WTC11 (cell line): ENCODE results near the gene RBBP7. TPM values are rescaled to one million over a fixed set of nuclear protein-coding genes. Genes with fewer than 3 reads are reported as not detected.

Experiments used
- ATAC-seq: fragments of 200-7000 bp; cut with Tn5 transposase; 2 replicates; pipeline ENCODE4 v1.10.0; 2021; ENCODE audit warnings: mild to moderate bottlenecking, moderate library complexity
- CTCF ChIA-PET: fragments of 300-600 bp; sonication (Branson Sonifier 250); formaldehyde crosslinking; loops from one replicate; lab custom pipeline; 2021; ENCODE audit warnings: antibody characterized with exemption; lab: Charles Lee
- POLR2A ChIA-PET: fragments of 350-600 bp; sonication (Branson Sonifier 250); formaldehyde crosslinking; loops from one replicate; lab custom pipeline; 2021; ENCODE audit warnings: antibody characterized with exemption; lab: Charles Lee
- DNase-seq: peaks from one replicate; pipeline ENCODE4 v3.0.0; 2021; ENCODE audit warnings: low spot score
- H3K27ac Mint-ChIP-seq: 2 replicates; pipeline ENCODE4 v1.8.0; 2021; ENCODE audit warnings: mixed read lengths
- H3K27me3 Mint-ChIP-seq: 2 replicates; pipeline ENCODE4 v1.8.0; 2021; ENCODE audit warnings: low read depth, mild to moderate bottlenecking, moderate library complexity, mixed read lengths
- H3K36me3 Mint-ChIP-seq: 2 replicates; pipeline ENCODE4 v1.8.0; 2021; ENCODE audit warnings: mixed read lengths
- H3K4me1 Mint-ChIP-seq: 2 replicates; pipeline ENCODE4 v1.8.0; 2022; ENCODE audit warnings: mixed read lengths
- H3K4me3 Mint-ChIP-seq: 2 replicates; pipeline ENCODE4 v1.8.0; 2021; ENCODE audit warnings: mild to moderate bottlenecking, moderate library complexity, mixed read lengths
- H3K9me3 Mint-ChIP-seq: 2 replicates; pipeline ENCODE4 v1.8.0; 2021; ENCODE audit warnings: mixed read lengths
- CBFB ChIP-seq: sonication (generic); formaldehyde crosslinking; IDR thresholded peaks from 2 replicates; pipeline ENCODE4 v1.8.1; 2022; ENCODE audit warnings: mild to moderate bottlenecking, low read depth, missing genetic modification reagents
- CREB1 ChIP-seq: sonication (generic); formaldehyde crosslinking; IDR thresholded peaks from 2 replicates; pipeline ENCODE4 v1.8.0; 2023; ENCODE audit warnings: mild to moderate bottlenecking, missing genetic modification reagents
- EMX1 ChIP-seq: fragments of 250-450 bp; sonication (Bioruptor Pico); IDR thresholded peaks from 2 replicates; pipeline ENCODE4 v1.8.0; 2021; ENCODE audit warnings: mild to moderate bottlenecking
- IRF2 ChIP-seq: sonication (generic); formaldehyde crosslinking; IDR thresholded peaks from 2 replicates; pipeline ENCODE4 v1.8.0; 2022; ENCODE audit warnings: low read depth, missing genetic modification reagents, borderline replicate concordance
- NFATC4 ChIP-seq: fragments of 250-450 bp; sonication (Bioruptor Pico); IDR thresholded peaks from 2 replicates; pipeline ENCODE4 v1.9.0; 2021; ENCODE audit warnings: mild to moderate bottlenecking
- OVOL2 ChIP-seq: fragments of 250-450 bp; sonication (Bioruptor Pico); IDR thresholded peaks from 2 replicates; pipeline ENCODE4 v1.9.0; 2021; ENCODE audit warnings: mild to moderate bottlenecking, borderline replicate concordance
- RORB ChIP-seq: fragments of 250-450 bp; sonication (Bioruptor Pico); IDR thresholded peaks from 2 replicates; pipeline ENCODE4 v1.9.0; 2021; ENCODE audit warnings: mild to moderate bottlenecking
- SP1 ChIP-seq: sonication (generic); formaldehyde crosslinking; conservative IDR thresholded peaks from 2 replicates; pipeline ENCODE4 v1.8.1; 2022; ENCODE audit warnings: missing genetic modification reagents
- TP53 ChIP-seq: sonication (generic); formaldehyde crosslinking; IDR thresholded peaks from 2 replicates; pipeline ENCODE4 v1.8.1; 2023; ENCODE audit warnings: mild to moderate bottlenecking, missing genetic modification reagents
- total RNA-seq: library from RNA; stranded (reverse); gene quantifications from 3 replicates; pipeline ENCODE4 v1.2.3, GENCODE V29; 2021
- TF ChIP-seq, protein P1 (sequence below): fragments of 250-450 bp; sonication (Bioruptor Pico); IDR thresholded peaks from 2 replicates; pipeline ENCODE4 v1.9.0; 2021; ENCODE audit warnings: mild to moderate bottlenecking
- TF ChIP-seq, protein P2 (sequence below): sonication (generic); formaldehyde crosslinking; IDR thresholded peaks from 2 replicates; pipeline ENCODE4 v1.8.0; 2022; ENCODE audit warnings: mild to moderate bottlenecking, missing genetic modification reagents
- TF ChIP-seq, protein P3 (sequence below): fragments of 250-450 bp; sonication (Bioruptor Pico); IDR thresholded peaks from 2 replicates; pipeline ENCODE4 v1.8.0; 2021; ENCODE audit warnings: mild to moderate bottlenecking
- TF ChIP-seq, protein P4 (sequence below): sonication (generic); formaldehyde crosslinking; IDR thresholded peaks from 2 replicates; pipeline ENCODE4 v1.8.1; 2023; ENCODE audit warnings: mild to moderate bottlenecking, missing genetic modification reagents, borderline replicate concordance
- TF ChIP-seq, protein P5 (sequence below): sonication (generic); formaldehyde crosslinking; IDR thresholded peaks from 2 replicates; pipeline ENCODE4 v1.8.1; 2022; ENCODE audit warnings: missing genetic modification reagents, borderline replicate concordance
- TF ChIP-seq, protein P6 (sequence below): sonication (generic); formaldehyde crosslinking; conservative IDR thresholded peaks from 2 replicates; pipeline ENCODE4 v1.8.1; 2022; ENCODE audit warnings: mild to moderate bottlenecking, missing genetic modification reagents

Gene RBBP7
- total RNA-seq, 1 experiment from 2014 or later, result 120 TPM

DNA sequence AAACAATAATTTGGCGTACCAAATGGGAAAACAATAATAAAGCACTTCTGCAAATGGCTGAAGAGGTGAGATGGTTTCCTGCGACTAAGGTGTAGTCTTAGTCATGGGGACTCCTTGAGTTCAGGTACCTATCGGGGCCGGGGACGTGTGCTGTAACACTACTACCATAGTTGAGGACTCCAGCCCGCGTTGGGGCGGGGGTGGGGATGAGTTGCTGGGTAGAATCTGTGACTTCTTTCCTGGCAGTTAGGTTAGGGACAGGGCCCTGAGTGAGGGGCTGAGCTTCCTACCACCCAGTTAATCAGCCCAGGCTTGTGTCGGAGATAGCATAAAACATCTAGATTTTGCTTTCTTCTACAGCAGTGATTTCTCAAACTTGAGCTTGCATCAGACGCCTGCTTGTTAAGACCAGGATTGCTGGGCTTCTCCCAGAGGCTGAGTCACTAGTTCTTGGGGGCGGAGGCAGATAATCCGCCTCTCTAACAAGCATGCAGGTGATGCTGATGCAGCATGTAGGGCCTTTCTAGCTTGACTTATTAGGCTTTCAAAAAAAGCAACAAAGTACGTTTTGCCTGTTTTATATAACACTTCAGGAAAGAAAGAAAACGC, 30.2 kb downstream of the RBBP7 start:
- DNase-seq, result no peak
- peaks cover 41% of the 10 kb centered on the region for H3K36me3 Mint-ChIP-seq
- TF ChIP-seq OVOL2 (CRISPR knock-in tag) (no peak), RORB (CRISPR knock-in tag) (no peak)
- TF ChIP-seq, protein P1, sequence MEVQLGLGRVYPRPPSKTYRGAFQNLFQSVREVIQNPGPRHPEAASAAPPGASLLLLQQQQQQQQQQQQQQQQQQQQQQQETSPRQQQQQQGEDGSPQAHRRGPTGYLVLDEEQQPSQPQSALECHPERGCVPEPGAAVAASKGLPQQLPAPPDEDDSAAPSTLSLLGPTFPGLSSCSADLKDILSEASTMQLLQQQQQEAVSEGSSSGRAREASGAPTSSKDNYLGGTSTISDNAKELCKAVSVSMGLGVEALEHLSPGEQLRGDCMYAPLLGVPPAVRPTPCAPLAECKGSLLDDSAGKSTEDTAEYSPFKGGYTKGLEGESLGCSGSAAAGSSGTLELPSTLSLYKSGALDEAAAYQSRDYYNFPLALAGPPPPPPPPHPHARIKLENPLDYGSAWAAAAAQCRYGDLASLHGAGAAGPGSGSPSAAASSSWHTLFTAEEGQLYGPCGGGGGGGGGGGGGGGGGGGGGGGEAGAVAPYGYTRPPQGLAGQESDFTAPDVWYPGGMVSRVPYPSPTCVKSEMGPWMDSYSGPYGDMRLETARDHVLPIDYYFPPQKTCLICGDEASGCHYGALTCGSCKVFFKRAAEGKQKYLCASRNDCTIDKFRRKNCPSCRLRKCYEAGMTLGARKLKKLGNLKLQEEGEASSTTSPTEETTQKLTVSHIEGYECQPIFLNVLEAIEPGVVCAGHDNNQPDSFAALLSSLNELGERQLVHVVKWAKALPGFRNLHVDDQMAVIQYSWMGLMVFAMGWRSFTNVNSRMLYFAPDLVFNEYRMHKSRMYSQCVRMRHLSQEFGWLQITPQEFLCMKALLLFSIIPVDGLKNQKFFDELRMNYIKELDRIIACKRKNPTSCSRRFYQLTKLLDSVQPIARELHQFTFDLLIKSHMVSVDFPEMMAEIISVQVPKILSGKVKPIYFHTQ (CRISPR knock-in tag), result no peak
- TF ChIP-seq, protein P2, sequence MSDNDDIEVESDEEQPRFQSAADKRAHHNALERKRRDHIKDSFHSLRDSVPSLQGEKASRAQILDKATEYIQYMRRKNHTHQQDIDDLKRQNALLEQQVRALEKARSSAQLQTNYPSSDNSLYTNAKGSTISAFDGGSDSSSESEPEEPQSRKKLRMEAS (CRISPR knock-in tag), result no peak
- TF ChIP-seq, all 79 proteins: peak for 0
- Mint-ChIP-seq H3K4me1 (peaks cover 54% of the 10 kb centered on the region), H3K9me3 (no peaks in the 10 kb centered on the region), H3K27ac (peak overlapping the region; percentile 19; the same call in 1 of the 2 replicates), H3K27me3 (no peaks in the 10 kb centered on the region), H3K4me3 (no peak overlapping the region)
- POLR2A ChIA-PET, result interaction anchor here (0.8 kb wide), 1 partner anchor 16 kb away, joined by 3 read pairs; no protein-coding TSS in a partner anchor
- CTCF ChIA-PET, result interaction anchor here (1.9 kb wide), 1 partner anchor 53 kb away, joined by 5 read pairs; no protein-coding TSS in a partner anchor
- ATAC-seq, result peak; percentile 10; the same call in 1 of the 2 replicates

DNA sequence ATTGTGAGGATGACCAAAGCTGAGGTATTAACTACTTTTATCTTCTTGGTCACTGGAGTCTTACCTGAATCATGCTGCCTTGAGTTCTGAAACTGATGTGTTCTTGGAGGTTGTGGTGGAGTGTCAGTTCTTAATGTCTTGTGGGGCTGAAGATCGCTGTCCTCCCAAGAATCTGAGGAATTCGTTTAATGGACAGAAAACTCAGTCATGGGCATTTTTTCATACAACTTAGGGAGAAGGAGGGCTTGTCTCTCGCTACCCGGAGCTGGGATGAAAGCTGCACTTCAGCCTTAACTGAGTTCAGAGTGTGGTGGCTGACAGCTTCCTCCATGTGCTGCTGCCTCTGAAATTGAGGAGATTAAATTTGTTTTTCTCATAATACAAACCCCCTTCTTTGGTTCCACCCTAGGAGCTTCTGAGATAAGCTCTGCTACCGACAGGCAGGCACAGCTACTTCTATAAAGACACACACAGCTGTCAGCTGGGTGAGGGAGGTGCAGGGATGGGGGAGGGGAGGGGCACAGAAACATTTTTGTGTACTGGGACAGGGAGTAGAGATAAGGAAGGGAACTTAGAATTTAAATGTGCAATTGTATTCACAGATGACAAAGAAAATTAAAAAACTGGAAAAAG, 30.8 kb downstream of the RBBP7 start:
- CTCF ChIA-PET, result interaction anchor here (1.4 to 1.9 kb wide), 3 partner anchors 13 to 207 kb away, joined by 3 to 6 read pairs (median 5); no protein-coding TSS in a partner anchor
- Mint-ChIP-seq H3K36me3 (peaks cover 41% of the 10 kb centered on the region), H3K9me3 (no peaks in the 10 kb centered on the region), H3K4me1 (peaks cover 51% of the 10 kb centered on the region), H3K27me3 (no peaks in the 10 kb centered on the region), H3K4me3 (no peak overlapping the region), H3K27ac (peak overlapping the region; percentile 82)
- POLR2A ChIA-PET, result interaction anchor here (0.8 kb wide), 1 partner anchor 16 kb away, joined by 3 read pairs; no protein-coding TSS in a partner anchor
- DNase-seq (no peak), ATAC-seq (no peak)
- TF ChIP-seq SP1 (CRISPR knock-in tag) (no peak), EMX1 (CRISPR knock-in tag) (no peak), TP53 (CRISPR knock-in tag) (no peak)
- TF ChIP-seq, protein P3, sequence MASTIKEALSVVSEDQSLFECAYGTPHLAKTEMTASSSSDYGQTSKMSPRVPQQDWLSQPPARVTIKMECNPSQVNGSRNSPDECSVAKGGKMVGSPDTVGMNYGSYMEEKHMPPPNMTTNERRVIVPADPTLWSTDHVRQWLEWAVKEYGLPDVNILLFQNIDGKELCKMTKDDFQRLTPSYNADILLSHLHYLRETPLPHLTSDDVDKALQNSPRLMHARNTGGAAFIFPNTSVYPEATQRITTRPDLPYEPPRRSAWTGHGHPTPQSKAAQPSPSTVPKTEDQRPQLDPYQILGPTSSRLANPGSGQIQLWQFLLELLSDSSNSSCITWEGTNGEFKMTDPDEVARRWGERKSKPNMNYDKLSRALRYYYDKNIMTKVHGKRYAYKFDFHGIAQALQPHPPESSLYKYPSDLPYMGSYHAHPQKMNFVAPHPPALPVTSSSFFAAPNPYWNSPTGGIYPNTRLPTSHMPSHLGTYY, result no peak

DNA sequence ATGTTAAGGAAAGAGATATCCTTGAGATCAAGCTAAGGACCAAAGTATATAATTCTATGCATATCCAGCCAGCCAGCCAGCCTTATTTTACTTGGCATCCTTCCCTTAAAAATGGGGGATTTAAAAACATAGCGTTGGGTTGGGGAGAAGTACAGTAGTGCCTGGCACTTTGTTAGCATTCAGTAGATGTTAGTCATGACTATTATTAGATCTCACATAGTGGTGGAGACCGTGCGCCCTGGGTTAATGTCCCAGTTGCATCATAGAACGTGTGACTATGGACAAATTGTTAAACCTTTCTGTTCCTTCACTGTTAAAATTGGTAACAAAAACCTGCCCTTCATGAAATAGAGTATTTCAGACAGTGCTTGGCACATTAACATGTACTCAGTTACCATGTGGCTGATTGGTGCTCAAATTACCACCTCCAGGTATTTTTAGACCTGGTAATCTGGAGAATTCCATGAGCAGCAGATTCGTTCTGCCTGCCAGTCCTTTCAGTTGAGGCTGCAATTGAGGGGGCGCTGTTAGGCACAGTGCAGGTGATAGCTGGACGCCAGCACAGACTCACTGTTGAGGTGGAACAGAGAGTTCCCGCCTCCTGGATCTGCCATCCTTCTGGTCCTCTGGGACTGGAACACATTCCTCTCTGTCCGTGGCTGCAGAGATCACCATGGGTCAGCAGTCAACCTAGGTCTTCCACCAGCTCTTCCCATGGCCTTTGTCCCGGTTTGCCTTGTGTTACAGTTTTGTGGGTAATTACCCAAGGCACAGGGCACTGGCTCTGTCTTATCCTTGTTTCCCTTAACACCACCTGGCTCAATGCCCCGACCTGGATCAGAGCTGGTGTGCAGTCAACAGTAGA, 31.7 kb downstream of the RBBP7 start:
- H3K4me3 Mint-ChIP-seq, result no peak overlapping the region
- no peak for DNase-seq
- ATAC-seq, result peak; percentile 19
- H3K27ac Mint-ChIP-seq, result peak overlapping the region; percentile 82
- POLR2A ChIA-PET, result interaction anchor here (0.5 kb wide), 1 partner anchor 36 kb away, joined by 4 read pairs; no protein-coding TSS in a partner anchor
- peaks cover 48% of the 10 kb centered on the region for H3K36me3 Mint-ChIP-seq
- H3K27me3 Mint-ChIP-seq, result no peaks in the 10 kb centered on the region
- no peaks in the 10 kb centered on the region for H3K9me3 Mint-ChIP-seq
- CTCF ChIA-PET, result interaction anchor here (1.4 to 1.9 kb wide), 3 partner anchors 12 to 208 kb away, joined by 3 to 6 read pairs (median 5); no protein-coding TSS in a partner anchor
- H3K4me1 Mint-ChIP-seq, result peaks cover 44% of the 10 kb centered on the region
- no peak for TF ChIP-seq CBFB (CRISPR knock-in tag)
- no peak for TF ChIP-seq EMX1 (CRISPR knock-in tag)
- TF ChIP-seq CREB1 (CRISPR knock-in tag), result no peak
- no peak for TF ChIP-seq NFATC4 (CRISPR knock-in tag)
- TF ChIP-seq, protein P4, sequence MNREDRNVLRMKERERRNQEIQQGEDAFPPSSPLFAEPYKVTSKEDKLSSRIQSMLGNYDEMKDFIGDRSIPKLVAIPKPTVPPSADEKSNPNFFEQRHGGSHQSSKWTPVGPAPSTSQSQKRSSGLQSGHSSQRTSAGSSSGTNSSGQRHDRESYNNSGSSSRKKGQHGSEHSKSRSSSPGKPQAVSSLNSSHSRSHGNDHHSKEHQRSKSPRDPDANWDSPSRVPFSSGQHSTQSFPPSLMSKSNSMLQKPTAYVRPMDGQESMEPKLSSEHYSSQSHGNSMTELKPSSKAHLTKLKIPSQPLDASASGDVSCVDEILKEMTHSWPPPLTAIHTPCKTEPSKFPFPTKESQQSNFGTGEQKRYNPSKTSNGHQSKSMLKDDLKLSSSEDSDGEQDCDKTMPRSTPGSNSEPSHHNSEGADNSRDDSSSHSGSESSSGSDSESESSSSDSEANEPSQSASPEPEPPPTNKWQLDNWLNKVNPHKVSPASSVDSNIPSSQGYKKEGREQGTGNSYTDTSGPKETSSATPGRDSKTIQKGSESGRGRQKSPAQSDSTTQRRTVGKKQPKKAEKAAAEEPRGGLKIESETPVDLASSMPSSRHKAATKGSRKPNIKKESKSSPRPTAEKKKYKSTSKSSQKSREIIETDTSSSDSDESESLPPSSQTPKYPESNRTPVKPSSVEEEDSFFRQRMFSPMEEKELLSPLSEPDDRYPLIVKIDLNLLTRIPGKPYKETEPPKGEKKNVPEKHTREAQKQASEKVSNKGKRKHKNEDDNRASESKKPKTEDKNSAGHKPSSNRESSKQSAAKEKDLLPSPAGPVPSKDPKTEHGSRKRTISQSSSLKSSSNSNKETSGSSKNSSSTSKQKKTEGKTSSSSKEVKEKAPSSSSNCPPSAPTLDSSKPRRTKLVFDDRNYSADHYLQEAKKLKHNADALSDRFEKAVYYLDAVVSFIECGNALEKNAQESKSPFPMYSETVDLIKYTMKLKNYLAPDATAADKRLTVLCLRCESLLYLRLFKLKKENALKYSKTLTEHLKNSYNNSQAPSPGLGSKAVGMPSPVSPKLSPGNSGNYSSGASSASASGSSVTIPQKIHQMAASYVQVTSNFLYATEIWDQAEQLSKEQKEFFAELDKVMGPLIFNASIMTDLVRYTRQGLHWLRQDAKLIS (CRISPR knock-in tag), result no peak
- TF ChIP-seq, protein P5, sequence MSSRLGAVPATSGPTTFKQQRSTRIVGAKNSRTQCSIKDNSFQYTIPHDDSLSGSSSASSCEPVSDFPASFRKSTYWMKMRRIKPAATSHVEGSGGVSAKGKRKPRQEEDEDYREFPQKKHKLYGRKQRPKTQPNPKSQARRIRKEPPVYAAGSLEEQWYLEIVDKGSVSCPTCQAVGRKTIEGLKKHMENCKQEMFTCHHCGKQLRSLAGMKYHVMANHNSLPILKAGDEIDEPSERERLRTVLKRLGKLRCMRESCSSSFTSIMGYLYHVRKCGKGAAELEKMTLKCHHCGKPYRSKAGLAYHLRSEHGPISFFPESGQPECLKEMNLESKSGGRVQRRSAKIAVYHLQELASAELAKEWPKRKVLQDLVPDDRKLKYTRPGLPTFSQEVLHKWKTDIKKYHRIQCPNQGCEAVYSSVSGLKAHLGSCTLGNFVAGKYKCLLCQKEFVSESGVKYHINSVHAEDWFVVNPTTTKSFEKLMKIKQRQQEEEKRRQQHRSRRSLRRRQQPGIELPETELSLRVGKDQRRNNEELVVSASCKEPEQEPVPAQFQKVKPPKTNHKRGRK (CRISPR knock-in tag), result no peak
- no peak for TF ChIP-seq IRF2
- TF ChIP-seq, protein P6, sequence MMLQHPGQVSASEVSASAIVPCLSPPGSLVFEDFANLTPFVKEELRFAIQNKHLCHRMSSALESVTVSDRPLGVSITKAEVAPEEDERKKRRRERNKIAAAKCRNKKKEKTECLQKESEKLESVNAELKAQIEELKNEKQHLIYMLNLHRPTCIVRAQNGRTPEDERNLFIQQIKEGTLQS, result no peak
